SK-N-SH (cell line): ENCODE results near the gene HOXC10.

Experiments
- EZH2phosphoT487 ChIP-seq: fragments of 200-600 bp; sonication (generic); IDR thresholded peaks from 2 replicates; pipeline ENCODE4 v1.6.1; 2017; ENCODE audit warnings: low read depth, mixed run types, mild to moderate bottlenecking, antibody characterized with exemption, moderate library complexity, borderline replicate concordance
- GABPA ChIP-seq: IDR thresholded peaks from 2 replicates; pipeline ENCODE4 v1.4.0; 2012; ENCODE audit warnings: low read depth, mild to moderate bottlenecking
- MEF2A ChIP-seq: IDR thresholded peaks from 2 replicates; pipeline ENCODE4 v1.4.0; 2012; ENCODE audit warnings: low read depth, borderline replicate concordance
- NRF1 ChIP-seq: IDR thresholded peaks from 2 replicates; pipeline ENCODE4 v1.6.1; 2012; ENCODE audit warnings: low read depth, mild to moderate bottlenecking, low read length
- POLR2AphosphoS5 ChIP-seq: IDR thresholded peaks from 2 replicates; pipeline ENCODE4 v1.6.1; 2012; ENCODE audit warnings: low read depth, low read length
- RAD21 ChIP-seq: IDR thresholded peaks from 2 replicates; pipeline ENCODE4 v1.6.1; 2012; ENCODE audit warnings: mild to moderate bottlenecking, low read length
- SMC3 ChIP-seq: IDR thresholded peaks from 2 replicates; pipeline ENCODE4 v1.6.1; 2012; ENCODE audit warnings: low read depth, low read length, improper control_type of control experiment
- TAF1 ChIP-seq: IDR thresholded peaks from 2 replicates; pipeline ENCODE4 v1.6.1; 2012; ENCODE audit warnings: low read depth, mild to moderate bottlenecking, low read length, moderate library complexity, borderline replicate concordance
- TF ChIP-seq, protein P1 (sequence below): fragments of 200-600 bp; sonication (generic); IDR thresholded peaks from 2 replicates; pipeline ENCODE4 v1.6.1; 2017; ENCODE audit warnings: antibody characterized with exemption, mild to moderate bottlenecking, moderate library complexity
- TF ChIP-seq, protein P2 (sequence below): IDR thresholded peaks from 2 replicates; pipeline ENCODE4 v1.4.0; 2012; ENCODE audit warnings: low read depth
- TF ChIP-seq, protein P3 (sequence below): fragments of 150-350 bp; IDR thresholded peaks from 2 replicates; pipeline ENCODE4 v1.6.1; 2016; ENCODE audit warnings: mild to moderate bottlenecking, low read depth, low read length

DNA sequence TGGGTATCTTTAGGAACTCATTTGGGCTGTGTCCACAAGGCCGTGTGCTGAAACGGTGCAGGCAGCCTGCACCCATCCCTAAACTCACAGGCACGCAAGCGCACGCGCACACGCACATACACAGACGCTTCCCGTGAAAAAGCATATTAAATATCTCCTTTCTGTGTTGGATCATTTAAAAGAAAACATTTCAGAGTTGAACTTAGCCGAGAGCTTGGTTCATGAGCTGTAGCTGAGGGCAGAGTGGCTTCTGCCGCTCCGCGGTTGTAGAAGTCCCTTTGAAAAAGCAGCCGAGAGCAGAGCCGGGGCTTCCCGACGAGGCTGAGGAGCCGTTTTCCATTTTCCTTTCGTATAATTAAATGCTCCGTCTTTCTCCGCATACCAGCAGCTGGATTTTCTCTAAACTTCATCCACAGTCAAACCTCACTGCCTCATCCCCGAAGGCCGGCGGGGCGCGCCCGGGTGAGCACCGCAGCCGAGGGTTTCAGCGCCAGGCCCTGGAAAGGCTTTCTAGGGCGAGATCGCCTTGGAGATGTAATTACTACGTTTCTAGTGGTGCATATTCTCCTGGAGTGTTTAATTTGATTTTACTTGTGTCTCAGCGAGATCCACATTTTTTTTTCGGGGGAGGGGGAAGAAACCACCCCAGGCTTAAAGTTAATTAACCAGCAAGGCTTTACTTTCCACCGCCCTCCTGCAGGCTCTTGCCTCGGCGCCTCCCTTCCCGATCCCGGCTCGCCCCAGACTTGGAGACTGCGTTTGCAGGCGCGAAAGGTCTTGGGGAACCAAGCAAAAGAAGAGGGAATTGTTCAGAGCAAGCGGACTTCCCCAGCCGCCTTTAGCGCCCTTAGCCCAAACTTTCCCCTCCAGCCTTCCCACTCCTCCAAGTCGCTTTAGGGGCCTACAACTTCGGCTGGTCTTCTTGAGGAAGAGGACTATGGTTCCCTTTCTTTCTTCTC, 49.3 kb upstream of the HOXC10 start:
- TF ChIP-seq, protein P1, sequence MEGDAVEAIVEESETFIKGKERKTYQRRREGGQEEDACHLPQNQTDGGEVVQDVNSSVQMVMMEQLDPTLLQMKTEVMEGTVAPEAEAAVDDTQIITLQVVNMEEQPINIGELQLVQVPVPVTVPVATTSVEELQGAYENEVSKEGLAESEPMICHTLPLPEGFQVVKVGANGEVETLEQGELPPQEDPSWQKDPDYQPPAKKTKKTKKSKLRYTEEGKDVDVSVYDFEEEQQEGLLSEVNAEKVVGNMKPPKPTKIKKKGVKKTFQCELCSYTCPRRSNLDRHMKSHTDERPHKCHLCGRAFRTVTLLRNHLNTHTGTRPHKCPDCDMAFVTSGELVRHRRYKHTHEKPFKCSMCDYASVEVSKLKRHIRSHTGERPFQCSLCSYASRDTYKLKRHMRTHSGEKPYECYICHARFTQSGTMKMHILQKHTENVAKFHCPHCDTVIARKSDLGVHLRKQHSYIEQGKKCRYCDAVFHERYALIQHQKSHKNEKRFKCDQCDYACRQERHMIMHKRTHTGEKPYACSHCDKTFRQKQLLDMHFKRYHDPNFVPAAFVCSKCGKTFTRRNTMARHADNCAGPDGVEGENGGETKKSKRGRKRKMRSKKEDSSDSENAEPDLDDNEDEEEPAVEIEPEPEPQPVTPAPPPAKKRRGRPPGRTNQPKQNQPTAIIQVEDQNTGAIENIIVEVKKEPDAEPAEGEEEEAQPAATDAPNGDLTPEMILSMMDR = no peak
- TF ChIP-seq RAD21 = no peak
- TF ChIP-seq, protein P2, sequence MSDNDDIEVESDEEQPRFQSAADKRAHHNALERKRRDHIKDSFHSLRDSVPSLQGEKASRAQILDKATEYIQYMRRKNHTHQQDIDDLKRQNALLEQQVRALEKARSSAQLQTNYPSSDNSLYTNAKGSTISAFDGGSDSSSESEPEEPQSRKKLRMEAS = no peak
- TF ChIP-seq SMC3 = no peak
- TF ChIP-seq, protein P3, sequence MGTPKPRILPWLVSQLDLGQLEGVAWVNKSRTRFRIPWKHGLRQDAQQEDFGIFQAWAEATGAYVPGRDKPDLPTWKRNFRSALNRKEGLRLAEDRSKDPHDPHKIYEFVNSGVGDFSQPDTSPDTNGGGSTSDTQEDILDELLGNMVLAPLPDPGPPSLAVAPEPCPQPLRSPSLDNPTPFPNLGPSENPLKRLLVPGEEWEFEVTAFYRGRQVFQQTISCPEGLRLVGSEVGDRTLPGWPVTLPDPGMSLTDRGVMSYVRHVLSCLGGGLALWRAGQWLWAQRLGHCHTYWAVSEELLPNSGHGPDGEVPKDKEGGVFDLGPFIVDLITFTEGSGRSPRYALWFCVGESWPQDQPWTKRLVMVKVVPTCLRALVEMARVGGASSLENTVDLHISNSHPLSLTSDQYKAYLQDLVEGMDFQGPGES = no peak
- TF ChIP-seq POLR2AphosphoS5 = no peak
- no peak for TF ChIP-seq NRF1
- no peak for TF ChIP-seq TAF1
- peak; percentile 75 for TF ChIP-seq EZH2phosphoT487
- TF ChIP-seq GABPA = no peak
- no peak for TF ChIP-seq MEF2A
